K562 (cell line): Measurements from ENCODE around the gene ADRA1B. TPM values are rescaled to one million over a fixed set of nuclear protein-coding genes. Genes with fewer than 3 reads are reported as not detected.

Source experiments
- ETS2 ChIP-seq: IDR thresholded peaks from 2 replicates; pipeline ENCODE4 v1.6.1; 2016; ENCODE audit warnings: borderline replicate concordance, missing genetic modification characterization, mild to moderate bottlenecking, moderate library complexity, missing compliant biosample characterization; ENCODE audit not compliant: poor library complexity, severe bottlenecking
- ETV1 ChIP-seq: fragments of 450-650 bp; conservative IDR thresholded peaks from 2 replicates; pipeline ENCODE4 v1.6.1; 2016; ENCODE audit warnings: missing genetic modification characterization, control low read depth, low read depth, missing compliant biosample characterization
- MBD1 ChIP-seq: fragments of 250-450 bp; sonication (Bioruptor Pico); IDR thresholded peaks from 2 replicates; pipeline ENCODE4 v1.8.0; 2022; ENCODE audit warnings: inconsistent platforms
- NR4A1 ChIP-seq, 2 experiments: fragments of 250-450 bp in 1 of 2; fragments of 450-650 bp in 1 of 2; sonication (Bioruptor Pico) in 1 of 2; IDR thresholded peaks; 2 replicates each; pipeline versions ENCODE4 v1.4.0 to v1.6.1; 2016 to 2020; ENCODE audit warnings: mild to moderate bottlenecking in 2 of 2, missing compliant biosample characterization in 1 of 2, missing genetic modification characterization in 1 of 2, moderate library complexity in 1 of 2
- POLR2AphosphoS5 ChIP-seq: IDR thresholded peaks from 2 replicates; pipeline ENCODE4 v1.6.1; 2011; ENCODE audit warnings: mild to moderate bottlenecking, low read depth, low read length, moderate library complexity; ENCODE audit not compliant: control insufficient read depth, insufficient read depth
- SUPT5H ChIP-seq: fragments of 450-650 bp; IDR thresholded peaks from 2 replicates; pipeline ENCODE4 v1.6.1; 2016
- TAF15 ChIP-seq: fragments of 200-400 bp; formaldehyde crosslinking; IDR thresholded peaks from 2 replicates; pipeline ENCODE4 v1.6.1; 2017; ENCODE audit warnings: mild to moderate bottlenecking, low read depth, low read length, moderate library complexity
- TCF7L2 ChIP-seq: fragments of 150-350 bp; IDR thresholded peaks from 2 replicates; pipeline ENCODE4 v1.6.1; 2016; ENCODE audit warnings: low read depth, mild to moderate bottlenecking, low read length, moderate library complexity
- ZBTB11 ChIP-seq, 3 experiments: fragments of 200-800 bp in 1 of 3; fragments of 250-450 bp in 1 of 3; fragments of 450-650 bp in 1 of 3; sonication (Bioruptor Pico) in 1 of 3; sonication (Bioruptor generic) in 1 of 3; formaldehyde crosslinking in 1 of 3; IDR thresholded peaks; 2 replicates each; pipeline versions ENCODE4 v1.6.1 to v1.8.0; 2016 to 2022; ENCODE audit warnings: mild to moderate bottlenecking in 2 of 3, missing genetic modification characterization in 2 of 3, missing compliant biosample characterization in 1 of 3, moderate library complexity in 1 of 3
- ZHX1 ChIP-seq: fragments of 150-350 bp; conservative IDR thresholded peaks from 2 replicates; pipeline ENCODE4 v1.6.1; 2014; ENCODE audit warnings: low read length
- ZNF3 ChIP-seq: fragments of 250-450 bp; sonication (Bioruptor Pico); IDR thresholded peaks from 2 replicates; pipeline ENCODE4 v1.5.0; 2021; ENCODE audit warnings: mild to moderate bottlenecking, moderate library complexity
- ZNF639 ChIP-seq, 2 experiments: fragments of 200-800 bp in 1 of 2; sonication (Bioruptor generic) in 1 of 2; sonication (generic) in 1 of 2; formaldehyde crosslinking in 1 of 2; IDR thresholded peaks in 1 of 2; conservative IDR thresholded peaks in 1 of 2; 2 replicates each; pipeline versions ENCODE4 v1.5.0 to v1.6.1; 2016 to 2020; ENCODE audit warnings: missing compliant biosample characterization in 1 of 2, missing genetic modification characterization in 1 of 2, missing genetic modification reagents in 1 of 2
- polyA plus RNA-seq, 8 experiments: library from polyadenylated mRNA; depleted of rRNA in 4 of 8; stranded (reverse) in 5 of 8; unstranded in 3 of 8; fragments of >200 nt; fragmentation: Nextera tagmentation in 2 of 8; fragmentation: Illumina TruSeq in 1 of 8; extraction: Ambion mirVana in 2 of 8; extraction: Trizol in 1 of 8; gene quantifications; 2 replicates each; pipeline versions ENCODE4 v1.2.1 to v1.2.3, GENCODE V29; 2011 to 2014; ENCODE audit warnings: inconsistent platforms in 1 of 8, missing spikeins in 1 of 8
- total RNA-seq, 7 experiments: library from RNA; depleted of rRNA in 6 of 7; stranded (reverse); fragments of >200 nt in 6 of 7; fragmentation: Illumina TruSeq in 2 of 7; extraction: Trizol in 2 of 7; gene quantifications; 2 replicates each; pipeline versions ENCODE4 v1.2.1 to v1.2.3, GENCODE V29; 2011 to 2021; ENCODE audit warnings: low replicate concordance in 1 of 7

ADRA1B gene
- total and polyA plus RNA-seq, 9 of the 15 experiments (the other 6 are each of a cell fraction or from before 2014, with no cell fraction given): not detected

GRCh38 chr5:160018945-160019625 lies 102.8 kb downstream of the ADRA1B start (continued):
- TF ChIP-seq ZHX1: no peak
- no peak for TF ChIP-seq TAF15
- no peak for TF ChIP-seq SUPT5H
- no peak for TF ChIP-seq ZBTB11 (CRISPR knock-in tag; IDR thresholded peaks at IDR 0.05)
- no peak for TF ChIP-seq TCF7L2
- no peak for TF ChIP-seq ETV1
- no peak for TF ChIP-seq NR4A1 (CRISPR knock-in tag; IDR thresholded peaks at IDR 0.05)
- no peak for TF ChIP-seq NR4A1 (tag; IDR thresholded peaks at IDR 0.05)
- TF ChIP-seq ETS2 (tag): no peak
- TF ChIP-seq ZNF639 (CRISPR knock-in tag; conservative IDR thresholded peaks at IDR 0.05 in 1 of 2, IDR thresholded peaks at IDR 0.05 in 1 of 2): no peak
- TF ChIP-seq MBD1 (CRISPR knock-in tag): no peak
- TF ChIP-seq POLR2AphosphoS5: no peak
- TF ChIP-seq ZNF3 (CRISPR knock-in tag): no peak
